GM18909 (cell line): ENCODE measurements around the gene ACRBP.

Source experiments
- ATAC-seq: cut with Tn5 transposase; IDR thresholded peaks from one replicate; pipeline ENCODE4 v1.9.1; 2021; ENCODE audit warnings: mild to moderate bottlenecking; ENCODE audit not compliant: unreplicated experiment, poor library complexity

ACRBP gene

GRCh38 chr12:6592087-6592486, 55.1 kb downstream of the ACRBP start:
- ATAC-seq, result no peak
